GM19099 (cell line): ENCODE measurements around the gene ARID5A.

Experiments
- POLR2A ChIP-seq: IDR thresholded peaks from 3 replicates; pipeline ENCODE4 v1.6.1; 2011; ENCODE audit warnings: low read depth; ENCODE audit not compliant: insufficient read length; ENCODE audit errors: extremely low read depth

The ARID5A gene

DNA sequence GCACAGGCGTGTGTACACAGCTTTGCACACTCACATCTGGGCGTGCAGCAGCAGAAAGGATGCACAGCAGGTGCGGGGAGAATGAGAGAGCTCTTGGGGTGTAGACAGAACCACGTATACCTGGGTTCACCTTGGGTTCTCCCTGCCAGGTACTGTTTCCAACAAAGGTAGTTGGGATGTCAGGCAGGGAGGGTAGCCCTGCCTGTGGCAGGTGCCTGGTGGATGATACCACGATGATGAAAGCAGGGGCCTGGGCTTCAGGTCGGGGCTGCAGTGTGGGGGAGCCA lies 6.5 kb upstream of the ARID5A start:
- no peak for TF ChIP-seq POLR2A

DNA sequence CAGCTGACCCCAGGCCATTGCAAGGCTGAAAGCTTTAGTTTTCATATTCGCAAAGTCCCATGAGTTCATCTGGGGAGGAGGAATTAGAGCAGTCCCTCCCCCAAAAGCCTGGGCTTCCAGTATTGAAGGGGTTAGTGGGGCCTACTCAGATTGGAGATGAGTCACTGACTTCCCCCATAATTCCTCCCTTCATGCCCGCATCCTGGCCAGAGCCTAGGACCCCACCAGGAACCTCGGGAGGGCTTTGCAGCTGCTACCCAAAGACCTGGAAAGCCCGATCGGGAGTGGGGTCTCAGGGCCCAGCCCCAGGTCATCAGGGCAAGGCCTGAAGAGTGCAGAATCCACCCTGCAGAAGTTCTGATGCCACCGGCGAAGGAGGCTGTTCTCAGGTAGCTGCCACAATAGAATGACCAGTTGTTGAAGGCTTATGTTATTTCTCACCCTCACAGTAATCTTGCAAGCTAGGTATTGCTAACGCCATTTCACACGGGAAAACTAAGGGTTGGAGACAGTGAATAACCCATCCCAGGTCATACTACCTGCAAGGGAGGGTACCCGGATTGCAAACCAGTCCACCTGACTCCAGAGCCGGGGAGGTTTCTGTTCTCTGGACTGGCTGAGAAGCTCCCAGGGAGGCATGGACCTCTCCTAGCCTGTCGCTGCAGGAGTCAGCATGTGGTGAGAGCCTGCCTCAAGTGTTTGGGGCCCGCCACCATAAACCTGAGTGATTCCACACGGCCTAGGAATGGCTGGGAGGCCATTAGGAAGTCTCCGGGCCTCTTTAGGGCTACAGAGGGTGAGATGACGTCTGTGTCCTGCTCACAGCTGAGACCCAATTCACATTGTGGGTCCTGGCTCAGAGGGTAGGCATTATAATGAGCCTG lies 5.8 kb upstream of the ARID5A start:
- TF ChIP-seq POLR2A: no peak

DNA sequence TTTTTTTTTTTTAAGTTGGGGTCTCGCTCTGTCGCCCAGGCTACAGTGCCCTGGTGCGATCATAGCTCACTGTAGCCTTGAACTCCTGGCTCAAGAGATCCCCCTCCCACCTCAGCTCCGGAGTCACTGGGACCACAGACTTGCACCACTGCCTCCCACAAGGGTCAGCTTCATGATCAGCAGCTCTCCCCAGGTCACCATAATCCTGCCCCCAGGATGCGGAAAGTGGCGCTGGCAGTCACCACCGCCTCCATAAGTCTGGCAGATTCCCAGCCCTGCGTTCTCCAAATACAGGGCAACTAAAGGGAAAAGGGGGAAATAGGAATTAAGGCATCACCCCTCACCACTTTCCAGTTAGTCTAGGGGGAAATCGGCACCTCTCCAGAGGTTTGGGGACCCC lies 5.2 kb upstream of the ARID5A start:
- TF ChIP-seq POLR2A: no peak

DNA sequence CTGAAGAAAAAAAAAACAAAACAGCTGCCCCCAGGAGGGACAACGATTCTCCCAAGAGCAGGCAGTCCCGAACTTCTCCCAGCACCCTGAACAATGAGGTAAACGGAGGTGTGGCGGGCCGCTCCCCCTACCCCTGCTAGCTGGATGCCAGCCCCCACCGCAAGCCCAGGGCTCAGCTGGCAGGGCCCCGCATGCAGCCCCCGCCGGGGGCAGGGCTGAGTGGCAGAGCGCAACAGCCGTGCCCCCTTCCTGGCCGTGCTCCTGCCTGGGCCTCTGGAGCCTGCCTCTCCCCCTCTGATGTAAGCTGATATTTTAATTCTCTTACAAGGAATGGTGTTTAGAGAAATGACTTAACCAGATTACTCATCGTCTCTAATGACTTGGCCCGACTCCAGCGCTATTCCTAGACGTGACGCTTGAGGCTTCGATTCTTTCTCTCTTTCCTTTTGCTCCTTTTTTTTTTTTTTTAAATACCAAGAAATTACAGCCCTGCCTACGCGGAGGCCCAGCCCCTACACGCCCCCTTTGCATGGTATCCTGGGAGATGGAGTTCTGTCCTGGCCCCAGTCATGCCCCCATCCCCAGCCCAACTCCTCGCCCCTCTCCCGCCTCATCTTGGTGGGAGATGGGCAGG lies 4.6 kb upstream of the ARID5A start:
- TF ChIP-seq POLR2A: peak; percentile 52

DNA sequence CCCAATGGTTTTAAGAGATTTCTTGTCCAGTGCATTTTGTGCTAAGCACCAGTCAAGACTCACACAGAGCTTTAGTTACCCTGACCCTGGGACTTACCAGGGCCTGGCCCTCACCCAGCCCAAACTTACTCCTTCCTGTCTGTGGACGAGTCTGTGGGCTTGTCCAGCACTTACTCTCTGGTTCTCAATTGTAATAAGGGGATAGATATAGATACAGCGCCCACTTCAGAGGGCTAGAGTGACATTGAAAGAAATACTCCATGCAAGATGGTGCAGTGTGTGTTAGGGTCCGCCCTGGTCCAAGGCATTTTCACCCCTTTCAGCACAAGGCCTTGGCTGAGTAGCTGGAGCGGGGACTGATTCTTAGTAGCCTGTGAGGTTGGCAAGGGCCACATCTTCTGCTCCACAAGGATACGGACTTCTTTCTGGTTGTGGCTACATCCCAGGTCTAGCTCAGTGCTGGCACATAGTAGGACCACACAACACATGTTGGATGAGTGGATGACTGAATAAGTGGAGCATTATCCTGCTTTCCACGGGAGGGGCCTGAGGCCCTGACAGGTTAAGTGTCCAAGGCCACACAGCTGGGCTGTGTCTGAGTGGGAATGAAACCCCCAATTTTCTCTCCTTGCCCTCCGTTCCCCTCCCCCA lies 3.8 kb upstream of the ARID5A start:
- TF ChIP-seq POLR2A: no peak

DNA sequence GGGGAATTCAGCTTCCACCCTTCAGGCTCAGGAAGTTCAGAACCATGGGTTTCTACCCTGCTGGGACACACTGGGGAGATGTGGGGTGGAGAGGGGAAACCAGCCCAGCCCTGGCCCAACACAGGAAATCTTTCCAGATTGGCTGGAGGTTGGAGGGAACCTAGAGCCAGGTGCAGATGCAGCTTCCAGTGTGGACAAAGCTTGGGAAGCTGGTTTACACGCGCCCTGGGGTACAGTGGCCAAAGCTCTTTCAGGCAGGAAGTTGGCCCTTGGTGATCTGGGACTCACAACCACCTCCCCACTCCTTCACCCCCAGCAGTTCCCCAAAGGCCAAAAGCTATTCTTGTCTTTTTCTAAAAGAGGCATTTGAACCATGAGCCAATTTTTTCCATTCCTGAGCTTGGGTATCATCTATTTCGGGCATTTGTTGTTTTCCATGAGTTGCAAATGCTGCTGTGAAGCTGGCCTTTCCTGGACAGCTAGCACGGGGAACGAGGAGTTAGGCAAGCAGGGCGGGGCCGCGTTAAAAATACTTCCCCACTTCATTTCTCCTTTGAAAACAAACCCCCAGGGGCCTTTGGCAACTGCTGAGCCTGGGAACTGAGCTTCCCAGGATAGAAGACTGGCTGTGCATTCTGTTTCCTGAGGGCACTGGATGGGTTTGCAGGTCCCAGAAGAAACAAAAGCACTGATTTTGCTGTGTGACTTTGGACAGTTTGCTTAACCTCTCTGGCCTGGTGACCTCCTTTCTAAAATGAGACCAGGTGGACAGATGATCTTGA lies 3.1 kb upstream of the ARID5A start:
- TF ChIP-seq POLR2A: no peak

DNA sequence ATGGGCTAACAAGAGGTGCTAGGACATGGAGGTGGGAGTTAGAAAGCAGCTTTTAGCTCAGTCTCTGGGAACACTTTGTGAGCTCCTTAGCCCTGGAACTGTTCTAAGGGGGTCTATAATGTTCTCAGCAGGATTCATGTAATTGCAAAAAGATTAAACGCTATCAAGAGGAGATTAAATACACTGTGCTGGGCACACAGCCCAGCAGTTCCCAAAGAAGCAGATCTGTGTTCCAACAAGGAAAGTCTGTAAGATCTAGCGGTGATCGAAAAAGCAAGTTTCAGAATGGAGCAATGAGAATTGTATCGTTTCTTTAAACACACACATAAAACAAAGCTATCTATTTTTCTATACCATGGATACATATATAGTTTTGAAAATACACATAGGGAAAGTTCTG lies 2.4 kb upstream of the ARID5A start:
- no peak for TF ChIP-seq POLR2A

DNA sequence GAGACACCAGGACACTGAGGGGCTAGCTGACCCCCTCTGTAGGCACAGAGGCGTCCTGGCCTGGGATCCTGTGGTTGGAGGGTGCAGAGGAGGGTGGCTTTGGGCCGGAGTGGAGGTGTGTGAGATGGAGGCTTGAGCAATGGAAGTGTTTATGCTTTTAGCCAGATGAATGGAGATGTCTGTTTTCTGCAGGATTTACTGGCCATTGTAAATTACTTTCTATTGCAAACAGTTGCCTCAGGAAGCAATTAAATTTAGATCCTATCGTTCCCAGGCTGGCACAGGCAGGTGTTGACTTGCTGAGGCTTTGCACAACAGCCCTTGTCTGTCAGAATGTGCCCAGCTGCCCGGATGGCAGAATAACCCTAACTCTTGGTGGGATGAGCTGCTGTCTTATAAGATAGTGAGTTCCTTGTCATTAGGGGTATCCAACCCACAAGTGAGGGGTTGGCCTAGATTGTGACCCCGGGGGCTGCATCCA lies 1.8 kb upstream of the ARID5A start:
- no peak for TF ChIP-seq POLR2A

DNA sequence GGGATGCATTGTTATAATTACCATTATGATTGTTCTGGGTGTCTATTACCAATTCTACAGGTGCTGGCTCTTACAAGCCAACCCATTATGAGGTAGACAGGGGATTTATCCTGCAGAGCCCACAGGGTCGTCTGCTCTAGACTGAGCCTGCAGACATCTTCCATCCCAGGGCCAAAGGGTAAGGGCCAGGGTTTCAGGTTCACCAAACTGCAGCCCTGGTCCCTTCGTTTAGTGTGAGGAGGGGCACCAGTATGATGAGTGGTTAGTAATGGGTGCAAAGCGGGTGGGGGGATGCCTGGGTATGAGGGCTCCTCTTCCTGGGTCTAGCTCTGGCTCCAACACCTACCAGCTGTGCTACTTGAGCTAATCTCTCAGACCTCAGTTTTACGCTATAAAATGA lies 1.2 kb upstream of the ARID5A start:
- TF ChIP-seq POLR2A: no peak

DNA sequence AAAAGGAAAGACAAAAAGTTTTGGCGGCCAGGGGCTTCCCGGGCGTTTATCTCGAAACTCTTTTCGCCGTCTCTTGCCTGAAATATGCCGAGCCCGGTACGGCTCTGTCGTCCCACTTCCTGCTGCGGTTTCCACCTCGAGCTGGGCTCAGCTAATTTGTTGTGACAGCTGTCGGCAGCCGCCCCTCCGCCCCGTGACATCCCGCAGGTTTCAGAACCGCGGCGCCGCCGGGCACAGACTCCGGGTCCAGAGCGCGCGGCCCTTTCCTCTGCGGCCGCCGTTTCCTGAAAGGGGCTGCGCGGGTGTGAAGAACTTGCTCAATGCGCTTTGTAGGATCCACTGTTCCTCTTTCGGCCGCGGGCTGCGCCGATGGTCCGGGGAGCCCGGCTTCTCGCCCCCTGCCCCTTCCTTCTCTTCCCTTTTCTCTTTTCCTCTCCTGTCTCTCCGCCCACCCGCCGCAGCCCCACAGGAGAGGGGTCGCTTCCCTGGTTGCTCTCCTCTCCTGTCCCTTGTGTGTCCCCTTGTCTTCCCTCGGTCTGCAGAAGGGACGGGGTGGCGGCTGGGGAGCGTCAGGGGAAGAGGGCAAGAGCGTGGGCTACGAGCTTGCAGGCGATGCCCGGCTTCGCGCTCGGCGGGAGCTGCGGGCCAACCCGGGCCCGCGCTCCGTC lies 648 bp downstream of the ARID5A start:
- no peak for TF ChIP-seq POLR2A

DNA sequence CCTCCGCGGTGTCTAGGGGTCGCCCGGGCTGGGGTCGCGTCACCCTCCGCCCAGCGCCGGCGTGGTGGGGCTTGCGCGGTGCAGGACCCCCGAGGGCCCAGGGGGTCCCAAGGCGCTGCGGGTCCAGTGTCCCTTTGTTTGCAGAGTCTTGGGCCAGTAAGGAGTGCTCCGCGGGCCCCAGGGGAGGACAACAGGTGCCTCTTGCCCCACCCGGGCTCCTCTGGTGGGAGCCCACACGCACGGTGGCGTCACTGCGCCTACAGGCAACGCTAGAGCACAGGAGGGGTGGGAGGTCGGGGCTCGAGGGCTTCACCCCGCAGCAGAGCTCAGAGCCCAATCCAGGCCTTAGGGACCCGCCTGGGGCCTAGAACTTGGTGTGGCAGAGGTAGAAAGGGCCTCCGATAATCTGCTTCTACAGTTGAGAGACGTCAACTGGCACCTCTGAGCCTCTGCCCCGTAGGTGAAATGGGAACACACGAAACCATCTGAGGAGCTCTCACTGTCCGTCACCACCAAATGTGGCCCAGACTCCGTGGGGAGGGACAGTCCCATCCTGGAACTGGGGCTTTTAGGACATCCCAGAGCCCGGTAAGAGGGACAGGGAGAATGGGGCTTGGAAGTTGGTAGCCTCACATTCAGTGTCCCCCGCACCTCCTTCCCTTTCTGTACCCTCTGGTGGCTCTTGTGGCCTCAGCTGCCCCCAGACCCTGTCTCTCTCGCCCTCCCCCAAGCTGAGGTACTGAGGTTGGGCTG lies 1.4 kb downstream of the ARID5A start:
- TF ChIP-seq POLR2A: peak; percentile 33

DNA sequence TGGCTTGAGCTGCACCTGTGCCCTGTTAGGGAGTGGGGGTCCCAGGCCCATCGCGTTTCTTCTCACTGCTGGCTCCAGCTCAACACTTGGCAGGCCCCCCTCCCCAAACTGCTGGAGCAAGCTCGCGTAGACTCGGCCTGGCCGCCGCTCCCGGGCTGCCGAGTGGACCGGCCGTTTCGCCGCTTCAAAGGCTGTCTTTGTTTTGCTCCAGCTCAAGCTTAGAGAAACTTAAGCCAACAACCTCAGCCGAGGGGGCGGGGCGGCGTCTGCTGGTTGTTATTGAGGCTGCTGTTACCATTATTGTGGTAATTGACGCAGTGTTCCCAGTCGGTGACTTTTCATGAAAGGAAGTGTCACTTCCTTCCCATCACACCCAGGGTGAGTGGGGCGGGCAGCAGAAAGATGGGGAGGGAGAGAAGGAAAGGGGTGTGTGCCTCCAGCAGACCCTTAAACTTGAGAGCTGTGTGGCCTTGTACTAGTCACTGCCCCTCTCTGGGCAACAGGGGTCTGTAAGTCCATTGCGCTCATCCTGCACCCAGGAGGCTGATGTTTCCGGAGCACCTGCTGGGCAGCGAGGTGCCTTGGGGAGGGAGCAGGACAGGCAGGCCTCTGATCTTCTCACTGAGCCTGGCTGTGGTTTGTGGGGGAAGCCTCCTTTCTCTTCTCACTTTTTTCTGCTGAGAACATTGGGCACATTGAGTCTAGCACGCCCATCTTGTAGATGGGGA lies 2.1 kb downstream of the ARID5A start:
- peak; percentile 2 for TF ChIP-seq POLR2A

DNA sequence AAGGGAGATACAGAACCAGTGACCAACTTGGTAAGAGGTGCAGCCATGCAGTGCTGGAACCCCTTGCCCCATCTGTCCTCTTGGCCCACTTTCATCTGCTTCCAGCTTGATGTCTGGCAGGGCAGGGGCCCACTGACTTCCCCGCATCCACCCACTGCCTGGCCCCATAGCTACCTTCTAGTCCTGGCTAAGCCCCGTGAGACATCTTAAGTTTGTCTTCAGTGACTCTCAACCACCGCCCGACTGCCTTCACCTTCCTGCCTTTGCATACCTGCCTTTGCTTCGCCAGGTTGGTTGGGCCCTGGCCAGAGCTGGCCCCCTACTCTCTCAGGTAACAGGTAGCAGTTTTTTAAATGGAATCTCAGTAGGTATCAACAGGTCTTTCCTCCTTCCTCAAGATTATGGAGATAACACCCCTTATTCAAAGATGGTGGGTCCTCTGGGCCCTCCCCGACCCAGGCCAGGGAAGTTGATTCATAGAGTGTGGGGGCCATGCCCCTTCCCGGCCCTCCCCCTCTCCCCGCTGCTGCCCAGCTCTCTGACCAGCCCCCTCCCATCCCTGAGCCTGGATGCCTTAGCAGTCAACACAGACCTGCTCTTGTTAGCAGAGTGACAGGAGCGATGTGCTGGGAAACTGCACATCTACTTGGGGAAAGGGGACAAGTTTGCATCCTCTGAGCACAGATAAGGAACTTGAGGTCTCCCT lies 2.8 kb downstream of the ARID5A start:
- TF ChIP-seq POLR2A: no peak
